Activated CD4-positive, alpha-beta T cell treated with anti-CD3 and anti-CD28 coated beads, Interleukin-2, amount 50 U/mL, for 48 hours (primary cell): ENCODE data around the gene CNTN3.

Experiments
- DNase-seq, 2 experiments: peaks; one replicate each; pipeline ENCODE4 v3.0.0-alpha.2; 2020

CNTN3 gene

GRCh38 chr3:74606996-74607395, 7.5 kb downstream of the CNTN3 start:
- no peak for DNase-seq

- DNase-seq = no peak
Observed at GRCh38 chr3:74605437-74605836, 9.0 kb downstream of the CNTN3 start.

DNA sequence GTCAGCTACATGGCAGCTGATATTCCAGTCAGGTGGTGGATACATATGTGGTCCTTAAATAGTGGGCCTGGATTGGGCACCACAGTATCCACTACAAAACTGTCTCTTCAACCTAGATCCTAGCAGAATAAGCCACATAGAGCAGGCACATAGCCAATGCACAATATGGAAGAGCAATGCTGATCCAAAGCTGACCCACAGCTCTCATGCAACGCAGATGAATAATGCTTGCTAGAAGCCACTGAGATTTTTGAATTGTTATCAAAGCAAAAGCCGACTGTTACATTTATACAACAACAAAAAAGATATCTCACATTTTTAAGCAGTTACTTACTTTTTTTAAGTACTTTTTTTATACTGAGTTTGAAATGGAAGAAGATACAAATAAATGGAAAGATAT, 11.2 kb downstream of the CNTN3 start:
- DNase-seq = no peak

- no peak for DNase-seq
Observed at GRCh38 chr3:74602471-74602870, 12.0 kb downstream of the CNTN3 start.

GRCh38 chr3:74601793-74602192, 12.7 kb downstream of the CNTN3 start:
- no peak for DNase-seq

DNA sequence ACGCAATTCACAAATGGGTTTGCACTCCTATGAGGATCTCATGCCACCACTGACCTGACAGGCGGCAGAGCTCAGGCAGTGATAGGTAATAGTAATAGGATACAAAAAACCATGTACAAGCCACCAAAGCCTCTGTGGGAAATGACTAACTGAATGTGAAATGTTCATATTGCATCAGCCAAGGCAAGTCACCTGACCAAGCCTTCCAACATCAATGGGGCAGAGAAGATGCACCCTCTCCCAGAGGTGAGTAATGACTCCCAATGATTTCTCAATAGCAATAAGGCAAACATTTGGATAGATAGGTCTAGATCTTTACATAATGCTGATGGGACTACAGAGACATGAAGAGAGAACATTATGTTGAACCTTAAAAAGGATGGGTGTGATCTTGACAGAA, 14.9 kb downstream of the CNTN3 start:
- no peak for DNase-seq

DNA sequence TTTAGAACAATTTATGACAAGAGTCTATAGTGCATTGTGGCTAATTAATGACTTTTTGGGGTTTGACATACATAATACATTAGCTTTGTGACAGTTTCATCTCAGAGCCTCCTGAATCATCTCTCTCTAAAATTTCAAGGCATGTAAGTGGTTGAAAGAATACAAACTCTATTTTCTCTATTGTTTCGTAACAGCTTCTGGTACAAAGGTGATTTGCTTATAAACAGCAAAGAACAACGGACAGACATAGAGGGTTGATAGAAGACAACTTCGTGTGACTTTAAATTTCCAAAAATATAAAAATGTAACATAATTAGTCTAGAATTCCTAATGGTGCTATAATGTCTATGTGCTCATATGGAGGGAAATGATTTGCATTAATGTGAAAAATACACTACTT, 21.3 kb downstream of the CNTN3 start:
- DNase-seq = no peak

GRCh38 chr3:74592359-74592758, 22.1 kb downstream of the CNTN3 start:
- no peak for DNase-seq

GRCh38 chr3:74591946-74592345, 22.5 kb downstream of the CNTN3 start:
- no peak for DNase-seq

DNA sequence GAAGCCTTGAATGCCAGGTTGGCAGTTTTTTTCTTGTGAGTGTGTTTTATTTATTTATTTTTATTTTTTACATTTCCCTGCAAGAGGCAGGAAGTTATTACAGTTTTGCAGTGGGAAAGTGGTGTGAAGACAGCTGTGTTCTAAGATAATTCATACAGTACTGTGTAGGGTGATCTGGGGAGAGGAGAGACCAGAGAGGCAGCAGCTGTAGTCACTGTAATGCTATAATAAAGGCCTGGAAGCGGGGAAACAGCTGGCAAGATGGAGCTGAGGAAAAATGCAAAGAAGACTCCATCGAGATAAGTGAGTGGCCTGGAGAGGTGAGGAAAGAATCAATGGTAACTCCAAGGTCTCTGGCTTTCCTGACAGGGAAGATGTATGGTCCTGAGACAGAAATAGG, 23.1 kb downstream of the CNTN3 start:
- no peak for DNase-seq

GRCh38 chr3:74590620-74591262, 23.7 kb downstream of the CNTN3 start:
- no peak for DNase-seq

DNA sequence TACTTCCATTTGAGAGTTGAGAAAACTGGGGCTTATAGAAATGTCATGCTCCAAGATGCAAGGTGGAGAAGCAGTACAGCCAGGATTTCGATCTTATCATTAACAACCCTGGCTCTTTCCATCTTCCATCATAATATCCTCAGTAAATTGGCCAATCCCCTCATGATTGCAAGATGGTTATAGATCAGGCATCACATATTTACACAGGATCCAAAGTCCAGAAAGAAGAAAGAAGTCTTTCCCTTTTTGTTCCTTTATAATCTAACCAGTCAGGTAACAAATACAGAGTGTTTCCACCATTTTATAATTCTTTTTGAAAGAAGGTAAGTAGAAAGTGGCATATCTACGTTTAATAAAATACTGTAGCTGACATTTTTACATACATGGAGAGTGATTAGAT, 29.7 kb downstream of the CNTN3 start:
- DNase-seq = no peak

- no peak for DNase-seq
Observed at GRCh38 chr3:74582982-74583381, 31.5 kb downstream of the CNTN3 start.

GRCh38 chr3:74575857-74576256, 38.6 kb downstream of the CNTN3 start:
- no peak for DNase-seq

- DNase-seq = no peak
Observed at GRCh38 chr3:74571118-74571517, 43.3 kb downstream of the CNTN3 start.
